DND-41 (cell line): ENCODE data around the gene TCF7L2.

Experiments used
- EZH2 ChIP-seq: IDR thresholded peaks from 3 replicates; pipeline ENCODE4 v1.6.1; 2012; ENCODE audit warnings: borderline replicate concordance, low read depth, mild to moderate bottlenecking, moderate library complexity, low read length, inconsistent platforms; ENCODE audit not compliant: severe bottlenecking
- TF ChIP-seq, protein P1 (sequence below): IDR thresholded peaks from 2 replicates; pipeline ENCODE4 v1.5.1; 2012; ENCODE audit warnings: borderline replicate concordance, low read length, moderate library complexity, mild to moderate bottlenecking; ENCODE audit not compliant: poor library complexity, severe bottlenecking; ENCODE audit errors: extremely low read depth

GRCh38 chr10:112981553-112981952 is 31.5 kb downstream of the TCF7L2 start:
- TF ChIP-seq, protein P1, sequence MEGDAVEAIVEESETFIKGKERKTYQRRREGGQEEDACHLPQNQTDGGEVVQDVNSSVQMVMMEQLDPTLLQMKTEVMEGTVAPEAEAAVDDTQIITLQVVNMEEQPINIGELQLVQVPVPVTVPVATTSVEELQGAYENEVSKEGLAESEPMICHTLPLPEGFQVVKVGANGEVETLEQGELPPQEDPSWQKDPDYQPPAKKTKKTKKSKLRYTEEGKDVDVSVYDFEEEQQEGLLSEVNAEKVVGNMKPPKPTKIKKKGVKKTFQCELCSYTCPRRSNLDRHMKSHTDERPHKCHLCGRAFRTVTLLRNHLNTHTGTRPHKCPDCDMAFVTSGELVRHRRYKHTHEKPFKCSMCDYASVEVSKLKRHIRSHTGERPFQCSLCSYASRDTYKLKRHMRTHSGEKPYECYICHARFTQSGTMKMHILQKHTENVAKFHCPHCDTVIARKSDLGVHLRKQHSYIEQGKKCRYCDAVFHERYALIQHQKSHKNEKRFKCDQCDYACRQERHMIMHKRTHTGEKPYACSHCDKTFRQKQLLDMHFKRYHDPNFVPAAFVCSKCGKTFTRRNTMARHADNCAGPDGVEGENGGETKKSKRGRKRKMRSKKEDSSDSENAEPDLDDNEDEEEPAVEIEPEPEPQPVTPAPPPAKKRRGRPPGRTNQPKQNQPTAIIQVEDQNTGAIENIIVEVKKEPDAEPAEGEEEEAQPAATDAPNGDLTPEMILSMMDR = no peak
- no peak for TF ChIP-seq EZH2
